ENCODE data around the gene NDUFA6.
A peak's percentile ranks its signal among the peaks of the same experiment; 100 is the strongest.

NDUFA6 gene

DNA sequence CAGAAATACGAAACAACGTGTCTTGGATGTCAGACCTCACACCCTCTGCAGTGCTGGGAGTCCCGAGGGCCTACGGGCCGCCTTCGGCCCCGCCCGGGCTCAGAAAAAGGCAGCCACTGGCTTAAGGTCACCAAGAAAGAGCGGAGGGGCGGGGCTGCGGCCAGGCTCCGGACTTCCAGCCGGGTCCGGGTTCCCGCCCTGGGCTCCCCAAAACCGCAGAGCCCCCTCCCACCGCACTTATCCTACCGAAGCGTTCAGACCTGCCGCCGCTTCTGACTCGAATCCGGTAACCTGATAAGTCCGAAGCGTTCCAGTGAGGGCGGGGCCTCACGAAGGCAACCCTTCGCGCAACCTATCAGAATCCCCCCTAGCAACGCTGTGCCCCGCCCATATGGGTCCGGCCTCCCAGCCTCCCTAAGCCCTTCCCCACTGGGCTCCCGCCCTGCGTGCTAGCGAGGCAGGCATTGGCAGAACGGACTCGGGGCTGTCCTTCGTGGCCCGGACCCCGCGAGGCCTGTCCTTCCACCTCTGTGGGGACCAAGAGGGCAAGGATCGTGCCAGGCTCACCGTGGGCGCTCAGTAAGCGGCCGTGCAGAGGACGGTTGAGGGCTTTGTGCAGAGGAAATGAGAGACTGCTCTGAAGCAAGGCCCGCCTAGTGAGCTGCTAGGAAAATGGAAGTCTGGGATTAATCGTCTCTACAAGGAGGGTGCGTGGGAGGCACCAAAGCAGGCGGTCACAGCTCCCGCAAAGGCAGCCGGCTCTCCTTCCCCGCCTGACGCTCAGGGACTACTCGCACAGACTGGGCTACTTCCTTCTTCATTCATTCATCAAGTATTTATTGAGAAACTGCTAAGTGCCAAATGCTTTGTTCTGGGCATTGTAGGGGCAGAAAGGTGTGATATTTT, 19.8 kb downstream of the NDUFA6 start, which contains the start of gene NAGA:
TSS of gene NAGA (minus strand) at position 296 of the 906 bp plus-strand sequence. CDS start 515 bp downstream, outside the sequence.
- DNase-seq (ENCODE audit: low spot score) = peak; percentile 95

DNA sequence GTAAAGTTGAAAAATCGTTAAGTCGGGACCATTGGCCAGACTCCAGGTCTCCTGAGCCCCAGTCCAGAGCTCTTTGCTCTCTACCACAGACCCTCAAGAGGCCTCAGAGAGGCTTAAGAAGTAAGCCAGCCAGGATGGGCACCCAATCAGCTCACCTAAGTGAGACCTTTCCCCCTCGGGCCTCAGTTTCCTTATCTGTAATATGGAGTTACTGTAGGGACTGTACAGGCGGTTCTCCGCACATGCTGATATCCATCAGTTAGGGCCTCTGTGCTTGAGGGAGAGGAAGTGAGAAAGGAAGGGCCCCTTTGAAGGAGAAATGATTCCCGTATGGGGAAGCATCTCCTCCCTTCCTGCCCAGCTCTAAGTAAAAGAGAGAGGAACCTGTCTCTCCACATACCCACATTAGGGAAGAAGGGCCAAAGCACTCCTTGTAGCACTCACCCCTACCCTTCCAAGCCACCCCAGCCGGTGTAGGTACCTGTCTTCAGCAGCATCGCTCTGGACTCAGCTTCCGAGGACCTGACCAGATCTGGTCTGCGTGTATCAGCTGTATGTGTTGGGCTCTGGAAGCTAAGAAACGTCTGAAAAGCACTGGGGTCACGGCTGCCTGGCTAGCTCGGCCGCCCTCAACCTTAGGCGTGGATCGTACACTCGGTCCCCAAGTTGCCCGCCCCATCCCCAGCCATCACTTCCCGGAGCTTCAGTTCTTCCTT, 20.6 kb downstream of the NDUFA6 start:
- DNase-seq (ENCODE audit: low spot score) = no peak

- DNase-seq (ENCODE audit: low spot score) = no peak
Observed at GRCh38 chr22:42068291-42068690, 22.3 kb downstream of the NDUFA6 start.

- no peak for DNase-seq (ENCODE audit: low spot score)
Observed at GRCh38 chr22:42067671-42068251, 22.8 kb downstream of the NDUFA6 start.

GRCh38 chr22:42066937-42067336, 23.6 kb downstream of the NDUFA6 start:
- DNase-seq (ENCODE audit: low spot score) = no peak

DNA sequence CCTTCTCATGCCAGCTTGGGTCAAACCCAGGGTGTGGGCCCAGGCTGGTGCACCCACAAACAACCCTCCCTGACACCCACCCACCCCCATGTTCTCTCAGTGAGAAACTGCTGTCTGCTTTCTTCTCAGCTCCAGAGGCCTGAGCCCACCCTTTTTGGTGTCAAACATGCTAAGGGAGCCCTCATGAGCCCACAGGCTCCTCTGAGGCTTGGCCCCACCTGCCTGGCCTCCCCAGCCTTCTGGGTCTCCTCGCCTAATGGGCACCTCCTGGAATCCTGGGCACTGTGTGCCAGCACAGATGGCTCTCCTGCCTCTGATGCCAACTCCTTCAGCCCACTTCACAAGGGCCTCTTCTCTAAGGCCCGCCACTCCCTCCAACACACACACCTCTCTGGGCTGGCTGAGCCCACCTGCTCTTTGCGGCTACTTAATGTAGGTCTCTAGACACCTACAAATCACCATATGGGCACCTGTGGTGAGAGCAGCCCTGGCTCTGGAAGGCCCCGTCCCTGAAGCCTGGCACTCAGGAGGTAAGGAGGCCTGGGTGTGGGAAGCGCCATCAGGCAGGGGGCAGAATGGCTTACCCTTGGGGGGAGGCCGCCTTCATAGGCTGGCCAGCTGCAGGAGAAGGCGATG, 24.3 kb downstream of the NDUFA6 start:
- no peak for DNase-seq (ENCODE audit: low spot score)

GRCh38 chr22:42065438-42066125, 25.0 kb downstream of the NDUFA6 start:
- no peak for DNase-seq (ENCODE audit: low spot score)

GRCh38 chr22:42064629-42065028, 25.9 kb downstream of the NDUFA6 start:
- no peak for DNase-seq (ENCODE audit: low spot score)

GRCh38 chr22:42062506-42063170, 27.9 kb downstream of the NDUFA6 start:
- DNase-seq (ENCODE audit: low spot score) = no peak

- no peak for DNase-seq (ENCODE audit: low spot score)
Observed at GRCh38 chr22:42061041-42061440, 29.5 kb downstream of the NDUFA6 start.

- DNase-seq (ENCODE audit: low spot score) = no peak
Observed at GRCh38 chr22:42060489-42060888, 30.1 kb downstream of the NDUFA6 start.

- no peak for DNase-seq (ENCODE audit: low spot score)
Observed at GRCh38 chr22:42056757-42057511, 33.6 kb downstream of the NDUFA6 start.

- no peak for DNase-seq (ENCODE audit: low spot score)
Observed at GRCh38 chr22:42052765-42053164, 37.8 kb downstream of the NDUFA6 start.

GRCh38 chr22:42050641-42051180, 39.9 kb downstream of the NDUFA6 start:
- no peak for DNase-seq (ENCODE audit: low spot score)

GRCh38 chr22:42041784-42042183, 48.8 kb downstream of the NDUFA6 start:
- no peak for DNase-seq (ENCODE audit: low spot score)

DNA sequence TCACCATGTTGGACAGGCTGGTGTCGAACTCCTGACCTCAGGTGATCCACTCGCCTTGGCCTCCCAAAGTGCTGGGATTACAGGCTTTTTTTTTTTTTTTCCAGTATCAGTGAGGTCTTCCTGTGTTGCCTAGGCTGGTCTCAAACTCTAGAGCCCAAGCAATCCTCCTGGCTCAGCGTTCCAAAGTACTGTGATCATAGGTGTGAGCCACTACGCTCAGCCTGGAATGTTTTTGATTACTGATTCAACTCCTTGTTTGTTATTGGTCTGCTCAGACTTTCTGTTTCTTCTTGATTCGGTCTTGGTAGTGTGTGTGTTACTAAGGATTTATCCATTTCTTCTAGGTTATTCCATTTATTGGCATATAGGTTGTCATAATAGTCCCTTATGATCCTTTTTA, 51.3 kb downstream of the NDUFA6 start:
- DNase-seq (ENCODE audit: low spot score) = peak; percentile 8
